Ovary (tissue), 9 donors: ENCODE measurements around the gene TACC2. TPM values are rescaled to one million over a fixed set of nuclear protein-coding genes. Genes with fewer than 3 reads are reported as not detected.

Experiments
- DNase-seq, 5 donors: peaks; one replicate each; pipeline ENCODE4 v3.0.0-alpha.2; 2019 to 2020
- H3K27ac ChIP-seq, 2 donors: fragments of 200-600 bp; one replicate each; pipeline versions ENCODE4 v1.5.1 to v1.8.0; 2019 to 2022
- H3K27me3 ChIP-seq: fragments of 200-600 bp; one replicate; pipeline ENCODE4 v1.8.0; 2022
- H3K36me3 ChIP-seq: fragments of 200-600 bp; sonication (generic); one replicate; pipeline ENCODE4 v1.5.1; 2019
- H3K4me1 ChIP-seq: one replicate; pipeline ENCODE4 v1.8.1; 2013; ENCODE audit warnings: mild to moderate bottlenecking, moderate library complexity; ENCODE audit not compliant: insufficient read depth
- H3K4me3 ChIP-seq: fragments of 200-600 bp; sonication (generic); one replicate; pipeline ENCODE4 v1.5.1; 2017
- H3K9me3 ChIP-seq, 2 donors: fragments of 200-600 bp in 1 of 2; sonication (generic) in 1 of 2; one replicate each; pipeline versions ENCODE4 v1.5.1 to v1.8.1; 2013 to 2019; ENCODE audit warnings: mild to moderate bottlenecking in 1 of 2, moderate library complexity in 1 of 2
- EP300 ChIP-seq: sonication (generic); formaldehyde crosslinking; IDR thresholded peaks from one replicate; pipeline ENCODE4 v1.6.1; 2017; ENCODE audit warnings: antibody characterized with exemption
- POLR2A ChIP-seq: fragments of 450-650 bp; IDR thresholded peaks from one replicate; pipeline ENCODE4 v1.6.1; 2017; ENCODE audit warnings: antibody characterized with exemption, mild to moderate bottlenecking, moderate library complexity
- WGBS, 3 donors: extraction: QIAGEN DNeasy Blood & Tissue Kit in 1 of 3; methylation state at CpG; one replicate each; pipeline versions ENCODE4 v1.1.5 to v1.1.7; 2013 to 2017; 5-methylcytosine and 5-hydroxymethylcytosine counted together
- intact Hi-C, 4 donors: fragments of 100-400 bp; cut with DNase I; formaldehyde crosslinking; loops; one replicate each; pipeline versions ENCODE4 v1.11.0 to v1.15.1; 2022 to 2023
- polyA plus RNA-seq, 2 donors: library from polyadenylated mRNA; stranded (reverse); fragments of 200-250 nt in 1 of 2; fragments of 350-450 nt in 1 of 2; fragmentation: Illumina TruSeq in 1 of 2; extraction: RNeasy Lipid Tissue Mini Kit (QIAGEN cat#74804) in 1 of 2; gene quantifications; one replicate each; pipeline ENCODE4 v1.2.3, GENCODE V29; 2013 to 2014
- total RNA-seq, 7 donors: library from RNA; depleted of rRNA in 2 of 7; stranded (reverse); fragments of >200 nt in 2 of 7; fragmentation: NEBNext Ultra II Directional in 3 of 7; extraction: Animal tissue kit (Norgen Biotek cat#: 25700) in 3 of 7; gene quantifications; one replicate each; pipeline versions ENCODE4 v1.1.0 to v1.2.4, GENCODE V29; 2016 to 2023
- TF ChIP-seq, protein P1 (sequence below), 3 donors: fragments of 450-650 bp in 2 of 3; fragments of 200-600 bp in 1 of 3; IDR thresholded peaks; one replicate each; pipeline versions ENCODE4 v1.5.1 to v1.8.0; 2016 to 2022; ENCODE audit warnings: antibody characterized with exemption in 3 of 3, mild to moderate bottlenecking in 1 of 3
- donor health status: DM: no; HTN: no; CAD: no; lungs with moderate emphysema.
- donor health status: DM: no; HTN: no; CAD: no.
- donor health status: Bipolar disorder and iron deficiency.
- donor health status: DM: yes; HTN: yes; CAD: no.
- donor health status: DM: no; HTN: no; CAD: no.
- donor health status: DM: yes; HTN: yes; CAD: no.

Gene TACC2
- total and polyA plus RNA-seq, 9 donors: 6.1 to 66.4 (median 14.2) TPM

DNA sequence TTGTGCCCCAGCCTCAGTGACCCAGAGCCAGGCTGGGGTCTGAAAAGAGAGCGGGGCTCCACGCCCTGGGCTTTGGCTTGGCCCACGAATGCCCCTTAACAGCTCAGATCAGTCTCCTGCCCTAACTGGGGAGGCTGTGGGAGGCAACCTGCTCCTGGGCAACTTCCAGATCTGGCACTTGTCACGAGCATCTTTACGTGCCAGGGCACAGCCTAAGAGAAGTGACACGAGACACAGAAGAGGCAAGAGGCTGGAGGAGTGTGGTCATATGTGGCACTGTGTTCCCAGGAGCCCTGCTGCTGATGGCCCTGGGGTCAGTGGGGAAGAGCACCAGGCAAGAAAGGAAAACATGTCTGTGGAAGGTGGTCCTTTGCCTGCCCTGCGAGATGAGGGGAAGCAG lies 184.4 kb downstream of the TACC2 start:
- intact Hi-C loops: no loop called here
- no peaks in the 10 kb centered on the region for H3K4me1 ChIP-seq
- no peak overlapping the region for H3K27ac ChIP-seq

DNA sequence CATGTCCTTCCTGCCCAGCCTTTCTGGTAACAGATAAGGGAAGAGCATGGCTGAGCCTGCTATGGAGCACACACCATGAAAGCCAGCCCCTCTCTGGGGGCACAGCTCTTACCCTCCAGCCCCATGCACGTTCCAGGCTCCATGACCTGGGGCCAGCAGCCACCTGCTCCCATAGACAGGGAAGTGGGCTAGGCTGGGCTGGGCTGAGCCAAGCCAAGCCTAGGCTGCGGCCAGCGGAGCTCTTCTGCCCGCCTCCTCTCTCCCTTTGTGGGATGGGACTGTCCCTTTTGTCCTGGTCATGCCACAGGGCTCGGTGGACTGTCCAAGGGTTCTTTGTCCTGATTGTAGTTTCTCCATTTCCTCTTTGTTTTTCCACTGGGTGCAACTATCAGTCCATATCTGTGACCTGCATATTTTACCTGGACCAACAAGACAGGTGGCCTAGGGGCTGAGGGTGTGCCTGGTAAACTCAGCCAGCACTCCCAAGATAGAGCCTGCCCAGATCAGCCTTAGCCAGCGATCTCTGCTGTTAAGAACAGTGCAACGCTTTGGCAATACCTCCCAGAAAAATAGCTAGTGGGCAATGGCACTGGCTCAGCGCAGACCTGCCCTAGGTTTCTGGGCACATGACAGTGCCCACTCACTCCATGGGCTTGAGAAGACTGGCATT lies 184.9 kb downstream of the TACC2 start:
- Histone ChIP-seq H3K27ac (no peak overlapping the region), H3K4me1 (no peaks in the 10 kb centered on the region), H3K36me3 (no peaks in the 10 kb centered on the region), H3K4me3 (no peak overlapping the region), H3K9me3 (no peaks in the 10 kb centered on the region), H3K27me3 (no peaks in the 10 kb centered on the region)
- TF ChIP-seq POLR2A: no peak
- TF ChIP-seq, protein P1, sequence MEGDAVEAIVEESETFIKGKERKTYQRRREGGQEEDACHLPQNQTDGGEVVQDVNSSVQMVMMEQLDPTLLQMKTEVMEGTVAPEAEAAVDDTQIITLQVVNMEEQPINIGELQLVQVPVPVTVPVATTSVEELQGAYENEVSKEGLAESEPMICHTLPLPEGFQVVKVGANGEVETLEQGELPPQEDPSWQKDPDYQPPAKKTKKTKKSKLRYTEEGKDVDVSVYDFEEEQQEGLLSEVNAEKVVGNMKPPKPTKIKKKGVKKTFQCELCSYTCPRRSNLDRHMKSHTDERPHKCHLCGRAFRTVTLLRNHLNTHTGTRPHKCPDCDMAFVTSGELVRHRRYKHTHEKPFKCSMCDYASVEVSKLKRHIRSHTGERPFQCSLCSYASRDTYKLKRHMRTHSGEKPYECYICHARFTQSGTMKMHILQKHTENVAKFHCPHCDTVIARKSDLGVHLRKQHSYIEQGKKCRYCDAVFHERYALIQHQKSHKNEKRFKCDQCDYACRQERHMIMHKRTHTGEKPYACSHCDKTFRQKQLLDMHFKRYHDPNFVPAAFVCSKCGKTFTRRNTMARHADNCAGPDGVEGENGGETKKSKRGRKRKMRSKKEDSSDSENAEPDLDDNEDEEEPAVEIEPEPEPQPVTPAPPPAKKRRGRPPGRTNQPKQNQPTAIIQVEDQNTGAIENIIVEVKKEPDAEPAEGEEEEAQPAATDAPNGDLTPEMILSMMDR (IDR thresholded peaks at IDR 0.05): no peak
- TF ChIP-seq EP300: no peak
- no peak for DNase-seq
- 93 to 96% (median 94%) methylated on average over 8 of the region's 8 CpGs for WGBS, 3 donors
- intact Hi-C loops: no loop called here

More for the DNA sequence above, 184.4 kb downstream of the TACC2 start:
- Histone ChIP-seq H3K9me3 (no peaks in the 10 kb centered on the region), H3K4me3 (no peak overlapping the region), H3K27me3 (no peaks in the 10 kb centered on the region), H3K36me3 (no peaks in the 10 kb centered on the region)
- WGBS, 3 donors: 83 to 92% (median 92%) methylated on average over 7 of the region's 7 CpGs
- DNase-seq: no peak
- TF ChIP-seq, protein P1 (IDR thresholded peaks at IDR 0.05): no peak
- TF ChIP-seq EP300: no peak
- TF ChIP-seq POLR2A: no peak

DNA sequence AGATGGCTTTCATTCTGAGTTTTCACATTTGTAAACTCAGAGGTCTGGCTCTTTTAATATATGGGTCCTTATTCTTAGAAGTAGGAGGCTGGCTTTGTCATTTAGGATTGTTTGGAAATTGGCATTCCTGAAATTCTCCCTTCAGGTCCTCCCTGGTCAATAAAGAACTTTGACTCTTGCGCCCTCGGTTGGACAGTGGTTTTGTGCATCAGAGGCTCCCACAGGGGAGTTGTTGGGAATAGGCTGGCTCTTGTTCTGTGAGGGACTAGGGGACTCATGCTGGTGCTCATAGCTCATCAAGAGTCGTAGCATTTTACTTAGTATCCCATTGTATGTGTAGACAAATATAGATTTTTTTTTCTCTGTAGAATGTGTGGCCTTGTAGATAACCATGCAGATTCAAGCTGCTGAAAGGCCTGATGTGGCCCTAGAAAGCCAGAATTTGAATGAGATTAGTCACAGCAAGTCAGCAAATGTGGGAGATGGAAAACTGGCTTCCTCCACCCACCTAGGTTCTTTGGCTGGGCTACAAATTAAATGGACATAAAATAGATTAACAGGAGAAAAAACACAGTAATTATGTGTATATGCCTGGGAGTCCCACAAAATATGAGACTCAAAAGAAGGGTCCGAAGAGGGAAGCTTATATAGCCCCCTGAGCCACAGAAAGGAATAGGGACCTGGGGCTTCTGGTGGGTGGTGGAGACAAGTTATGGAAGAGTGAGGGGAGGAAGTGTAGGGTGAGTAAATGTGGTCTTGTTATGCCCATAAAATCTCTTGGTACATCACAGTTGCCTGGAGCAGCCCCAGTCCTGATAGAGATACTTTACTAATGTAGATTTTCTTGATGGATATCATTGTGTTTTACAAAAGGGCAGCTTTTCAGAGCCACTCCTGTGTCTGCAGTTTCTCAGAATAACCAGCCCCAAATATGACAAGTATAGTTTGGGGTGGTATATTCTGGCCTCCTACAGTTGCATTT lies 187.6 kb downstream of the TACC2 start:
- no peak overlapping the region for H3K27ac ChIP-seq
- no peaks in the 10 kb centered on the region for H3K4me1 ChIP-seq
- no peak overlapping the region for H3K4me3 ChIP-seq
- TF ChIP-seq, protein P1 (IDR thresholded peaks at IDR 0.05): no peak
- TF ChIP-seq EP300: no peak
- no peak for TF ChIP-seq POLR2A
- H3K27me3 ChIP-seq: no peaks in the 10 kb centered on the region
- no peak for DNase-seq
- intact Hi-C loops: no loop called here
- 66 to 81% (median 70%) methylated on average over 4 of the region's 4 CpGs for WGBS, 3 donors
- no peaks in the 10 kb centered on the region for H3K9me3 ChIP-seq
- H3K36me3 ChIP-seq: no peaks in the 10 kb centered on the region

DNA sequence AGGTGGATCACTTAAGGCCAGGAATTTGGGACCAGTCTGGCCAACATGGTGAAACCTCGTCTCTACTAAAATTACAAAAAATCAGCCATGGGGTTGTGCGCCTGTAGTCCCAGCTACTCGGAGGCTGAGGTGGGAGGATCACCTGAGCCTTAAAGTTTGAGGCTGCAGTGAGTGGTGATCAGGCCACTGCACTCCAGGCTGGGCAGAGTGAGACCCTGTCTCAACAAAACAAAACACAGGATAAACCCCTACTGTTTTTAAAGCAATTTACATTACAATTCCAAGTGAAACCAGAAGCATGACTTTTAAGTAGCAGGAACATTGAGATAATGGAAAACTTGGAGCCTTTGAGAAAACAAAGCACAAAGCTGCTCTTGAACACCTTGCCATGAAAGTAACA lies 189.7 kb downstream of the TACC2 start:
- DNase-seq: no peak
- Histone ChIP-seq H3K4me3 (no peak overlapping the region), H3K27ac (no peak overlapping the region), H3K9me3 (no peaks in the 10 kb centered on the region), H3K4me1 (no peaks in the 10 kb centered on the region), H3K36me3 (no peaks in the 10 kb centered on the region), H3K27me3 (no peaks in the 10 kb centered on the region)
- WGBS, 3 donors: 87 to 98% (median 93%) methylated on average over 3 of the region's 3 CpGs
- no peak for TF ChIP-seq EP300
- TF ChIP-seq POLR2A: no peak
- TF ChIP-seq, protein P1 (IDR thresholded peaks at IDR 0.05): no peak
- intact Hi-C loops: no loop called here
